GM12878 (cell line): ENCODE results near the gene AMBP. TPM values are rescaled to one million over a fixed set of nuclear protein-coding genes. Genes with fewer than 3 reads are reported as not detected.

Experiments
- ATF3 ChIP-seq: IDR thresholded peaks from 2 replicates; pipeline ENCODE4 v1.6.1; 2011; ENCODE audit warnings: low read depth, mild to moderate bottlenecking, low read length, moderate library complexity, borderline replicate concordance; ENCODE audit errors: extremely low read depth
- CHD1 ChIP-seq: IDR thresholded peaks from 2 replicates; pipeline ENCODE4 v1.6.1; 2012; ENCODE audit warnings: low read depth, low read length, improper control_type of control experiment
- E2F4 ChIP-seq: IDR thresholded peaks from 2 replicates; pipeline ENCODE4 v1.6.1; 2012; ENCODE audit warnings: low read depth, low read length, improper control_type of control experiment
- IRF4 ChIP-seq: IDR thresholded peaks from 2 replicates; pipeline ENCODE4 v1.6.1; 2011; ENCODE audit warnings: low read depth, low read length
- PAX5 ChIP-seq: IDR thresholded peaks from 2 replicates; pipeline ENCODE4 v1.6.1; 2011; ENCODE audit warnings: low read depth, low read length, borderline replicate concordance
- PRDM15 ChIP-seq: fragments of 450-650 bp; formaldehyde crosslinking; IDR thresholded peaks from 2 replicates; pipeline ENCODE4 v1.4.0; 2020; ENCODE audit warnings: mild to moderate bottlenecking, moderate library complexity
- SIX5 ChIP-seq: IDR thresholded peaks from 2 replicates; pipeline ENCODE4 v1.6.1; 2011; ENCODE audit warnings: mild to moderate bottlenecking, low read depth, low read length, moderate library complexity; ENCODE audit not compliant: severe bottlenecking
- ZNF274 ChIP-seq: IDR thresholded peaks from one replicate; pipeline ENCODE4 v1.8.0; 2011; ENCODE audit not compliant: insufficient read length, insufficient read depth
- polyA plus RNA-seq, 11 experiments: library from polyadenylated mRNA; depleted of rRNA in 4 of 11; unstranded in 6 of 11; stranded (reverse) in 5 of 11; fragments of >200 nt; fragmentation: Nextera tagmentation in 4 of 11; fragmentation: Illumina TruSeq in 1 of 11; extraction: Ambion mirVana in 4 of 11; extraction: Trizol in 1 of 11; gene quantifications; 1 replicate in 1 of 11; 2 replicates in 10 of 11; pipeline versions ENCODE4 v1.2.1 to v1.2.3, GENCODE V29; 2011 to 2016; ENCODE audit warnings: inconsistent platforms in 2 of 11, missing spikeins in 2 of 11, low read depth in 1 of 11
- total RNA-seq, 4 experiments: library from RNA; depleted of rRNA in 3 of 4; stranded (reverse); fragments of >200 nt in 3 of 4; fragmentation: Illumina TruSeq in 1 of 4; extraction: Trizol in 1 of 4; gene quantifications; 2 replicates each; pipeline versions ENCODE4 v1.2.1 to v1.2.3, GENCODE V29; 2013 to 2021

Gene AMBP
- total and polyA plus RNA-seq, 10 of the 15 experiments (the other 5 are each of a cell fraction or from before 2014, with no cell fraction given) = 0.11 to 2.3 (median 0.18) TPM; not detected in 7

GRCh38 chr9:114114364-114114763 is 36.3 kb upstream of the AMBP start (continued):
- TF ChIP-seq ATF3 = no peak
- TF ChIP-seq PAX5 = no peak
- no peak for TF ChIP-seq CHD1
- no peak for TF ChIP-seq E2F4
- TF ChIP-seq ZNF274 = no peak
- no peak for TF ChIP-seq IRF4
- TF ChIP-seq SIX5 = no peak
- no peak for TF ChIP-seq PRDM15
